Measurements from ENCODE around the gene CMIP.

- no peak for TF ChIP-seq POLR2A (IDR thresholded peaks at IDR 0.05)
- no peak for TF ChIP-seq CTCF (IDR thresholded peaks at IDR 0.05)
These were observed 197.5 kb downstream of the CMIP start for GRCh38 chr16:81642107-81642436.
